ENCODE measurements around the gene RAP1GDS1.
"Not testable (repeated sequence)": the region's sequence is repeated elsewhere in the genome, so short reads cannot be mapped to it uniquely, and the experiment has no call there.

RAP1GDS1 gene

GRCh38 chr4:98444371-98444770 is 183.2 kb downstream of the RAP1GDS1 start:
- no peak for DNase-seq

GRCh38 chr4:98446499-98447375 is 185.6 kb downstream of the RAP1GDS1 start:
- DNase-seq, result peak; percentile 2

- DNase-seq, result no peak
Observed at GRCh38 chr4:98447648-98448047, 186.5 kb downstream of the RAP1GDS1 start.

GRCh38 chr4:98448908-98449307 is 187.7 kb downstream of the RAP1GDS1 start:
- DNase-seq, result no peak

GRCh38 chr4:98452091-98452490 is 190.9 kb downstream of the RAP1GDS1 start:
- no peak for DNase-seq

- DNase-seq, result not testable (repeated sequence)
Observed at GRCh38 chr4:98457422-98457821, 196.2 kb downstream of the RAP1GDS1 start.

- DNase-seq, result not testable (repeated sequence)
Observed at GRCh38 chr4:98461121-98461865, 200.1 kb downstream of the RAP1GDS1 start.

GRCh38 chr4:98462487-98462886 is 201.3 kb downstream of the RAP1GDS1 start:
- no peak for DNase-seq

- DNase-seq, result no peak
Observed at GRCh38 chr4:98466868-98467599, 205.8 kb downstream of the RAP1GDS1 start.

- peak; percentile 37 for DNase-seq
Observed at GRCh38 chr4:98467627-98468072, 206.5 kb downstream of the RAP1GDS1 start.

GRCh38 chr4:98468709-98469108 is 207.5 kb downstream of the RAP1GDS1 start:
- no peak for DNase-seq

GRCh38 chr4:98469771-98470170 is 208.6 kb downstream of the RAP1GDS1 start:
- DNase-seq, result no peak

- DNase-seq, result no peak
Observed at GRCh38 chr4:98470366-98470765, 209.2 kb downstream of the RAP1GDS1 start.

- DNase-seq, result no peak
Observed at GRCh38 chr4:98470831-98471230, 209.6 kb downstream of the RAP1GDS1 start.

GRCh38 chr4:98473046-98473445 is 211.9 kb downstream of the RAP1GDS1 start:
- DNase-seq, result no peak

GRCh38 chr4:98474408-98474844 is 213.2 kb downstream of the RAP1GDS1 start:
- DNase-seq, result no peak

GRCh38 chr4:98476891-98477290 is 215.7 kb downstream of the RAP1GDS1 start:
- DNase-seq, result no peak

- not testable (repeated sequence) for DNase-seq
Observed at GRCh38 chr4:98479590-98479989, 218.4 kb downstream of the RAP1GDS1 start.

GRCh38 chr4:98480535-98480934 is 219.4 kb downstream of the RAP1GDS1 start:
- no peak for DNase-seq

GRCh38 chr4:98481167-98481566 is 220.0 kb downstream of the RAP1GDS1 start:
- DNase-seq, result no peak

GRCh38 chr4:98482503-98482846 is 221.3 kb downstream of the RAP1GDS1 start:
- DNase-seq, result no peak

GRCh38 chr4:98482847-98483806 is 221.9 kb downstream of the RAP1GDS1 start:
- DNase-seq, result no peak

Measured in effector CD8-positive, alpha-beta T cell (primary cell).